CD4-positive, CD25-positive, alpha-beta regulatory T cell (primary cell): ENCODE measurements around the gene PEPD. TPM values are rescaled to one million over a fixed set of nuclear protein-coding genes. Genes with fewer than 3 reads are reported as not detected.
A peak's percentile ranks its signal among the peaks of the same experiment; 100 is the strongest.

ENCODE experiments used
- ATAC-seq, 2 donors: fragments of 150-1000 bp; cut with Tn5 transposase; one replicate each; pipeline ENCODE4 v1.10.0; 2021; ENCODE audit warnings: low read depth in 2 of 2, moderate number of reproducible peaks in 2 of 2, moderate library complexity in 1 of 2
- DNase-seq, 3 donors: peaks; one replicate each; pipeline versions ENCODE4 v3.0.0 to v3.0.0-alpha.2; 2012 to 2022; ENCODE audit warnings: mixed read lengths in 1 of 3
- H3K27ac ChIP-seq: one replicate; pipeline ENCODE4 v1.7.0; 2013; ENCODE audit warnings: mild to moderate bottlenecking, low read length; ENCODE audit not compliant: insufficient read depth, poor library complexity, severe bottlenecking
- H3K27me3 ChIP-seq: one replicate; pipeline ENCODE4 v1.7.0; 2013; ENCODE audit warnings: low read length; ENCODE audit not compliant: control insufficient read depth, insufficient read depth
- H3K36me3 ChIP-seq: one replicate; pipeline ENCODE4 v1.7.0; 2013; ENCODE audit warnings: mild to moderate bottlenecking, low read length, moderate library complexity; ENCODE audit not compliant: control insufficient read depth, insufficient read depth
- H3K4me1 ChIP-seq: 2 replicates; pipeline ENCODE4 v1.7.0; 2013; ENCODE audit warnings: mild to moderate bottlenecking, low read length; ENCODE audit not compliant: insufficient read depth, control insufficient read depth, poor library complexity, severe bottlenecking
- H3K4me3 ChIP-seq: one replicate; pipeline ENCODE4 v1.7.0; 2013; ENCODE audit warnings: low read depth, mild to moderate bottlenecking, low read length, moderate library complexity
- H3K9me3 ChIP-seq, 2 experiments: 1 replicate in 1 of 2; 2 replicates in 1 of 2; pipeline ENCODE4 v1.7.0; 2013; ENCODE audit warnings: low read length in 2 of 2, mild to moderate bottlenecking in 1 of 2, moderate library complexity in 1 of 2; ENCODE audit not compliant: control insufficient read depth in 2 of 2
- H3K27ac Mint-ChIP-seq, 3 donors: one replicate each; pipeline ENCODE4 v1.8.0; 2020 to 2022; ENCODE audit warnings: mild to moderate bottlenecking in 3 of 3, mixed read lengths in 3 of 3, moderate library complexity in 2 of 3
- H3K27me3 Mint-ChIP-seq: one replicate; pipeline ENCODE4 v1.8.0; 2022; ENCODE audit warnings: mild to moderate bottlenecking, mixed read lengths
- H3K36me3 Mint-ChIP-seq: one replicate; pipeline ENCODE4 v1.8.0; 2020; ENCODE audit warnings: mixed read lengths
- H3K4me1 Mint-ChIP-seq, 4 donors: one replicate each; pipeline ENCODE4 v1.8.0; 2020 to 2022; ENCODE audit warnings: mixed read lengths in 4 of 4, mild to moderate bottlenecking in 1 of 4
- H3K4me3 Mint-ChIP-seq, 4 donors: one replicate each; pipeline ENCODE4 v1.8.0; 2020 to 2022; ENCODE audit warnings: mild to moderate bottlenecking in 4 of 4, mixed read lengths in 4 of 4, moderate library complexity in 3 of 4
- H3K9me3 Mint-ChIP-seq, 7 donors: one replicate each; pipeline ENCODE4 v1.8.0; 2020 to 2022; ENCODE audit warnings: mixed read lengths in 7 of 7, mild to moderate bottlenecking in 3 of 7, moderate library complexity in 2 of 7
- polyA plus RNA-seq, 4 donors: library from polyadenylated mRNA; unstranded; fragments of 300-500 nt; fragmentation: Illumina TruSeq; gene quantifications; one replicate each; pipeline ENCODE4 v1.2.3, GENCODE V29; 2021
- total RNA-seq: library from RNA; stranded (reverse); gene quantifications from one replicate; pipeline ENCODE4 v1.2.3, GENCODE V29; 2022

PEPD gene
- total and polyA plus RNA-seq, 5 donors from 2014 or later = 36.8 to 141 (median 109) TPM

DNA sequence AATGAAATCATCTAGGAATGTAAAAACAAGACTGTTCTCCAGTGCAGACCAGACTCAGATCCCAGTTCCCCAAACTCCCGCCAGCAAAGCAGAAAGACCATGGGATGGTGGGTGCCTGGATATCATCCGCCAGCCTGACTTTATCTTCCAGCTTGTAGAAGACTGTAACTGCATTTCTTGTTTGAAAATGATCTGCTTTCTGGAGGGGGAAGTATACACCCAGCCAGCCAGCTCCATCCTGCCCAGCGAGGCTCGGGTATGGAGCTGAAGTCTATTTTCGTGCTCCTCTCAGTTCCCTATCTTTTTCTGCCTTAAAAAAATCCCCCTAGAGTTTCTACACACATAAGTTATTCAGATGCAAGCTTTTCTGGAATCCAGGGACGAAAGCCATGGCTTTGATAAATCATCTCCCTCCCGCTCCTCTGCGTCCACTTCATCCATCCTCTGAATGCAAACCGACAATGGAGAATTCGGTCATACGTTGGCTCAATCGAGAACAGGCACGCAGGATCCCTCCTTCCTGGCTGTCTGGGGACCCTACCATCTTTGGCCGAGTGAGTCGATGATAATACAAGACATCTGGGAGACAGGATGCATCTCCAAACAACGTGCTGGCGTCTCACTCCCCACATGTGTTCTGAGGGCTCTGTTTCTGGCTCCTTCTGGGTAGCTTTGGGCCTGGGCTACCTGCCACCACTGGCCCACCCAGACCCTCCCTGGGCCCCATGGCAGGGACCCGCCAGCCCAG lies 116.9 kb downstream of the PEPD start:
- H3K27ac Mint-ChIP-seq = no peak overlapping the region
- no peaks in the 10 kb centered on the region for H3K9me3 Mint-ChIP-seq
- H3K27ac ChIP-seq = no peak overlapping the region

DNA sequence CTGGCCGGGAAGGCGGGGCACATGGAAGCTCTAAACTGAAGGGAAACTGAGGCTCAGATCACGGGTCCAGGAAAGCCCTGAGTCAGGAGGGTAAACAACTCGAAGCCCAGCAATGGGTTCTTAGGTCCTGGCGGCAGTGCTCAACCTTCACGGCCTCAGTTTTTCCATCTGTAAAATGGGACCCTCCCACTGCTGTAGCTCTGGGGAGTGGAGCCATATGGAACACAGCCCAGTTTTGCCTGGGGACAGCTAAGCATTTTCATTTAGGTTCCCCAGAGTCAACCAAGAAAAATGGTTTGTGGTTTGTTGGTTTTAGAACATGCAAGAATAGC lies 117.7 kb downstream of the PEPD start:
- H3K4me1 Mint-ChIP-seq = peaks cover 0 to 2% (median 0%) of the 10 kb centered on the region in 4 donors
- H3K4me3 ChIP-seq = no peak overlapping the region
- H3K4me3 Mint-ChIP-seq = no peak overlapping the region
- no peaks in the 10 kb centered on the region for H3K9me3 Mint-ChIP-seq
- H3K27me3 ChIP-seq = no peaks in the 10 kb centered on the region
- H3K27ac Mint-ChIP-seq = no peak overlapping the region
- DNase-seq = no peak
- H3K27ac ChIP-seq = no peak overlapping the region
- no peaks in the 10 kb centered on the region for H3K9me3 ChIP-seq
- H3K36me3 ChIP-seq = no peaks in the 10 kb centered on the region
- no peaks in the 10 kb centered on the region for H3K4me1 ChIP-seq
- no peak for ATAC-seq
- no peaks in the 10 kb centered on the region for H3K36me3 Mint-ChIP-seq
- H3K27me3 Mint-ChIP-seq = no peaks in the 10 kb centered on the region

More for the DNA sequence above, 116.9 kb downstream of the PEPD start:
- Histone ChIP-seq H3K4me1 (no peaks in the 10 kb centered on the region), H3K9me3 (no peaks in the 10 kb centered on the region), H3K27me3 (no peaks in the 10 kb centered on the region), H3K4me3 (no peak overlapping the region), H3K36me3 (no peaks in the 10 kb centered on the region)
- DNase-seq (no peak), ATAC-seq (no peak)
- Mint-ChIP-seq H3K27me3 (no peaks in the 10 kb centered on the region), H3K4me1 (peaks cover 0 to 2% (median 0%) of the 10 kb centered on the region in 4 donors), H3K4me3 (no peak overlapping the region), H3K36me3 (no peaks in the 10 kb centered on the region)

DNA sequence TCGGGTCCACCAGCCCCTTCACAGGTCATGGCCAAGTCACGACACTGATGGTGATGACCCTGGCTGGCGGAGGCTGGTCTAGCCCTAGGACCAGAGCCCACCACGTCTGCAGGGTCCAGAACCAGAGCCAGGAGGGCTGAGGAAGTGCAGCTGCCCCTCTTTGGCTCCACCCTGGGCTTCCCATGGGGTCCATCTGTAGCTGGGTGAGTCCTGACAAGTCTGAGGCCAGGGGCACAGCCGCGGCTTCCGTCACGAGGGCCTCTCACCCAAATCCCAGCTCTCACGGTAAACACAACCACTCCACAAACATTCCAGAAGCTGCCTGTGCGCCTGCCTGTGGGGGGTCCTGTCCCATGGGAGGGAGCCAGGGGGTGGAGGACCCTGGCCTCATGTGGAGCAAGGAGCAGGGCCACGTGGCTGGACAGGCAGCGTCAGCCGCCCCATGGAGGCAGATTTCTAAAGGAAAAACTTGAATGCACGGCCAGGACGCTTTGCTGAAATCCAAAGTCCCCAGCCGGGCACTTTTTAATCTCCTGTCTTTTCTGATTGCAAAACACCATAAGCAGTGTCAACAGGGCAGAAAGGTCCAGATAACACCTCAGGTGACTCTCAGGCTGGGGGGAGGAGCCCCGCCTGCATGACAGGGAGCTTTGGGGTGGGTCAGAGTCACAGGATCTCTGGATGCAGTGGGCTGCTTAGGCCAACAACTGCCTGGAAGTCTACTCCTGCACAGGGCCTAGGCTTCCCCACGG lies 118.2 kb downstream of the PEPD start:
- Mint-ChIP-seq H3K9me3 (no peaks in the 10 kb centered on the region), H3K4me3 (no peak overlapping the region), H3K4me1 (peaks cover 0 to 2% (median 0%) of the 10 kb centered on the region in 4 donors), H3K36me3 (no peaks in the 10 kb centered on the region), H3K27ac (no peak overlapping the region), H3K27me3 (no peaks in the 10 kb centered on the region)
- H3K4me1 ChIP-seq = no peaks in the 10 kb centered on the region
- no peak overlapping the region for H3K4me3 ChIP-seq
- DNase-seq (no peak), ATAC-seq (no peak)
- H3K9me3 ChIP-seq = no peaks in the 10 kb centered on the region
- no peak overlapping the region for H3K27ac ChIP-seq
- H3K27me3 ChIP-seq = no peaks in the 10 kb centered on the region
- H3K36me3 ChIP-seq = no peaks in the 10 kb centered on the region

DNA sequence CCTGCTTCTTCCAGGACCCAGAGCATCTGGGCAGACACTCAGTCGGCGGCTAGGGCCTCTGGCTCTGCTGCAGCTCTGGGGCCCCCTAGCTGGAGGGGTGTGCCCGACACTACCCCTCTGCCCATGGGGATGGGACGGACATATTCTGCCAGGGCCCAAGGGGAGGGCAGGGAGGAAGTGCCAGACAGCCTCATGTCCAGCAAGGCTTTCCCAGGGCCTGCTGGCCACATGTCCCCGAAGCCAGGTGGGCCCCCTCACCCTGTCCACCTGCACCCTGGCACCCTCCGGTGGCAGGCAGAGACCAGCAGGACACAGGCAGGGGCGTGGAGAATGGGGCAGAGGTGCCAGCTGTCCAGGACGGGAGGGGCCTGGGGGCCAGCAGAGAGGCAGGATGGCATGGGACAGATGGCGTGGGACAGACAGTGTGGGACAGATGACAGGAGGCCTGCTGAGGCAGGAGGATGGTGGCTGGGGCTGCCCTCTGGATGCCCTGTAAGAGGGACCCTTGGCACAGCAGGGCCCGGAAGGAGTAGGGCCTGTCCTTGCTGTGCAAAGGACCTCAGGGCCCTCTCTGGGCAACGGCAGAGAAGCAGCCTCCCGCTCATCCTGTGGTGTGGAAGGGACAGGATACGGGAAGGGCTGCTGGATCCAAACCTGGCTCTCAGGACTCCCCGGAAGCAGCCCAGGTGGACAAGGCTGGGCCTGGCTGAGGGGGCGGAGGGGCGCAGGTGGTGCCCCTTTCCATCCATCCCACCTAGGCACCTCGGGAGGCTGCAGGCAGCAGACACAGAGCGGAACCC lies 119.0 kb downstream of the PEPD start:
- Mint-ChIP-seq H3K9me3 (no peaks in the 10 kb centered on the region), H3K27ac (no peak overlapping the region), H3K27me3 (no peaks in the 10 kb centered on the region), H3K4me3 (no peak overlapping the region), H3K36me3 (no peaks in the 10 kb centered on the region), H3K4me1 (peaks cover 0 to 2% (median 0%) of the 10 kb centered on the region in 4 donors)
- no peaks in the 10 kb centered on the region for H3K27me3 ChIP-seq
- H3K36me3 ChIP-seq = no peaks in the 10 kb centered on the region
- no peaks in the 10 kb centered on the region for H3K4me1 ChIP-seq
- no peak overlapping the region for H3K4me3 ChIP-seq
- ATAC-seq (no peak), DNase-seq (no peak)
- no peak overlapping the region for H3K27ac ChIP-seq
- no peaks in the 10 kb centered on the region for H3K9me3 ChIP-seq

GRCh38 chr19:33401683-33402420 lies 119.7 kb downstream of the PEPD start:
- no peaks in the 10 kb centered on the region for H3K27me3 ChIP-seq
- DNase-seq (no peak), ATAC-seq (no peak)
- H3K27ac Mint-ChIP-seq = no peak overlapping the region
- H3K4me1 ChIP-seq = no peaks in the 10 kb centered on the region
- H3K4me3 ChIP-seq = no peak overlapping the region
- no peak overlapping the region for H3K4me3 Mint-ChIP-seq
- H3K36me3 Mint-ChIP-seq = no peaks in the 10 kb centered on the region
- no peaks in the 10 kb centered on the region for H3K9me3 ChIP-seq
- peaks cover 0 to 2% (median 0%) of the 10 kb centered on the region in 4 donors for H3K4me1 Mint-ChIP-seq
- H3K27ac ChIP-seq = no peak overlapping the region
- no peaks in the 10 kb centered on the region for H3K36me3 ChIP-seq
- no peaks in the 10 kb centered on the region for H3K27me3 Mint-ChIP-seq
- no peaks in the 10 kb centered on the region for H3K9me3 Mint-ChIP-seq

DNA sequence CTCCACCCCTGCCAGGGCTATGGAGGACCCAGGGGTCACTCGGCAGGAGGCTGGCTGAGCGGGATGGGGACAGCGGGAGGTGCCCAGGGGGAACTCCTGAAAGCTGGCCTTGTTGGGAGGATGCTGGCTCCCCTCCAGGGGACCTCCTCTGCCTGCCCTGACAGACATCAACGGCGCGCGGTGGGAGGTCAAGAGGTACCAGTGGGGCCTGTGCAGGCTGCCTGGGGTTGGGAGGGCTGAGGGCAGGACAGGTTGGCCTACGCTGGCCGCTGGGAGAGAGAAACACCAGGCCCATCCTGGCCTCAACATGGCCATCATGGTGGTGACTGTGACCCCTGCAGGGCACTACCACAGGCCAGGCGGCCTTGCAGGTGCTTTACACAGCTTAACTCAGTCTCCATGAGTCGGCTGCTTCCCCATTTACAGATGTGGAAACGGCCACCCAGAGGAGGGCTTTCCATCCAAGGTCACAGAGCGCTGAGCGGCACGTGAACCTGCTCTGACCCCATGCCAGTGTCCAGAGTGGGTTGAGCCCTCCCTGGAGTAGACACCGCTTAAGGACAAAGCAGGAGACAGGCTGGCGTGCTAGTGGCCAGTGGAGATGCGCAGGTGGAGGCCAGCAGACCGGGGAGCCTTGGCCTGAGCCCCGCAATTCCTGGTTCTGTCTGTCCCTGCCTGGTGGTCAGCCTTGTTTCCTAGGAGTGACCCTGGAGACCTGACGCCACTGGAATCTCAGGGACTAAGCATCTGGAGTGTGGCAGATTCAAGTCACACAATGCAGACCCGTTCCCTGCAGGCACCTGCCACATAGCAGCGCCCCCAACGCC lies 120.5 kb downstream of the PEPD start:
- H3K27ac ChIP-seq = no peak overlapping the region
- H3K9me3 ChIP-seq = no peaks in the 10 kb centered on the region
- H3K4me3 Mint-ChIP-seq = no peak overlapping the region
- no peaks in the 10 kb centered on the region for H3K4me1 ChIP-seq
- H3K27me3 Mint-ChIP-seq = no peaks in the 10 kb centered on the region
- no peak overlapping the region for H3K4me3 ChIP-seq
- H3K27me3 ChIP-seq = no peaks in the 10 kb centered on the region
- DNase-seq (no peak), ATAC-seq (no peak)
- H3K4me1 Mint-ChIP-seq = no peaks in the 10 kb centered on the region
- no peaks in the 10 kb centered on the region for H3K9me3 Mint-ChIP-seq
- peak overlapping the region in 1 of 3 donors; percentile 62 for H3K27ac Mint-ChIP-seq
- no peaks in the 10 kb centered on the region for H3K36me3 ChIP-seq
- no peaks in the 10 kb centered on the region for H3K36me3 Mint-ChIP-seq
